H9 (cell line): ENCODE data around the gene ABHD11. TPM values are rescaled to one million over a fixed set of nuclear protein-coding genes. Genes with fewer than 3 reads are reported as not detected.

Source experiments
- DNase-seq: peaks from one replicate; pipeline ENCODE4 v3.0.0-alpha.2; 2017
- H2AFZ ChIP-seq: one replicate; pipeline ENCODE4 v1.6.1; 2013; ENCODE audit warnings: mild to moderate bottlenecking, low read length, control low read depth, moderate library complexity
- H2AK5ac ChIP-seq: 2 replicates; pipeline ENCODE4 v1.6.1; 2013; ENCODE audit warnings: low read length, control low read depth, mixed read lengths; ENCODE audit not compliant: insufficient read length
- H2BK120ac ChIP-seq: one replicate; pipeline ENCODE4 v1.6.1; 2013; ENCODE audit warnings: low read depth, mild to moderate bottlenecking, low read length, control low read depth, inconsistent platforms; ENCODE audit not compliant: poor library complexity, severe bottlenecking
- H2BK12ac ChIP-seq: 2 replicates; pipeline ENCODE4 v1.6.1; 2013; ENCODE audit warnings: low read length, control low read depth, mixed read lengths, low read depth; ENCODE audit not compliant: insufficient read length
- H2BK15ac ChIP-seq: 2 replicates; pipeline ENCODE4 v1.6.1; 2013; ENCODE audit warnings: low read depth, low read length, control low read depth
- H2BK20ac ChIP-seq: one replicate; pipeline ENCODE4 v1.6.1; 2013; ENCODE audit warnings: low read depth, mild to moderate bottlenecking, low read length, control low read depth, inconsistent platforms; ENCODE audit not compliant: poor library complexity, severe bottlenecking
- H2BK5ac ChIP-seq: 2 replicates; pipeline ENCODE4 v1.6.1; 2013; ENCODE audit warnings: low read length, control low read depth, mixed read lengths; ENCODE audit not compliant: insufficient read length
- H3K14ac ChIP-seq: 2 replicates; pipeline ENCODE4 v1.6.1; 2013; ENCODE audit warnings: low read length, control low read depth; ENCODE audit not compliant: insufficient read depth
- H3K18ac ChIP-seq: 2 replicates; pipeline ENCODE4 v1.6.1; 2013; ENCODE audit warnings: low read depth, mild to moderate bottlenecking, mixed read lengths, low read length, control low read depth; ENCODE audit not compliant: insufficient read length
- H3K23ac ChIP-seq: 2 replicates; pipeline ENCODE4 v1.6.1; 2013; ENCODE audit warnings: low read length, control low read depth, mixed read lengths, low read depth; ENCODE audit not compliant: insufficient read length
- H3K23me2 ChIP-seq: 2 replicates; pipeline ENCODE4 v1.6.1; 2013; ENCODE audit warnings: low read depth, mild to moderate bottlenecking, mixed read lengths, low read length, control low read depth; ENCODE audit not compliant: insufficient read length, poor library complexity, severe bottlenecking
- H3K27ac ChIP-seq: 2 replicates; pipeline ENCODE4 v1.5.1; 2013; ENCODE audit warnings: low read length, control low read depth, mixed read lengths, low read depth; ENCODE audit not compliant: insufficient read length
- H3K27me3 ChIP-seq: 2 replicates; pipeline ENCODE4 v1.6.1; 2013; ENCODE audit warnings: low read length, control low read depth, inconsistent platforms; ENCODE audit not compliant: insufficient read depth
- H3K4ac ChIP-seq: 2 replicates; pipeline ENCODE4 v1.6.1; 2013; ENCODE audit warnings: low read depth, mild to moderate bottlenecking, control low read depth, inconsistent platforms, low read length, moderate library complexity
- H3K4me1 ChIP-seq: 2 replicates; pipeline ENCODE4 v1.6.1; 2013; ENCODE audit warnings: low read length, control low read depth, inconsistent platforms; ENCODE audit not compliant: insufficient read depth
- H3K4me2 ChIP-seq: 2 replicates; pipeline ENCODE4 v1.6.1; 2013; ENCODE audit warnings: low read length, control low read depth, mixed read lengths; ENCODE audit not compliant: insufficient read length, insufficient read depth
- H3K56ac ChIP-seq: 2 replicates; pipeline ENCODE4 v1.6.1; 2013; ENCODE audit warnings: low read depth, mild to moderate bottlenecking, mixed read lengths, low read length, control low read depth; ENCODE audit not compliant: insufficient read length
- H3K79me1 ChIP-seq: 2 replicates; pipeline ENCODE4 v1.6.1; 2013; ENCODE audit warnings: low read depth, mild to moderate bottlenecking, moderate library complexity, low read length, control low read depth, inconsistent platforms; ENCODE audit not compliant: insufficient read depth, poor library complexity, severe bottlenecking
- H3K79me2 ChIP-seq: 2 replicates; pipeline ENCODE4 v1.6.1; 2013; ENCODE audit warnings: low read length, control low read depth, inconsistent platforms; ENCODE audit not compliant: insufficient read depth
- H3K9ac ChIP-seq: 2 replicates; pipeline ENCODE4 v1.6.1; 2013; ENCODE audit warnings: low read length, control low read depth, mixed read lengths; ENCODE audit not compliant: insufficient read length; ENCODE audit errors: extremely low read depth
- H3K9me3 ChIP-seq: one replicate; pipeline ENCODE4 v1.6.1; 2013; ENCODE audit warnings: low read depth, low read length, inconsistent platforms; ENCODE audit not compliant: control insufficient read depth
- H3T11ph ChIP-seq: one replicate; pipeline ENCODE4 v1.6.1; 2013; ENCODE audit warnings: mild to moderate bottlenecking, low read length, control low read depth, inconsistent platforms
- H4K20me1 ChIP-seq: one replicate; pipeline ENCODE4 v1.6.1; 2013; ENCODE audit not compliant: control insufficient read depth, insufficient read length, insufficient read depth
- H4K5ac ChIP-seq: 2 replicates; pipeline ENCODE4 v1.6.1; 2013; ENCODE audit warnings: low read depth, mild to moderate bottlenecking, mixed read lengths, low read length, control low read depth; ENCODE audit not compliant: insufficient read length
- H4K8ac ChIP-seq: replicated peaks from 2 replicates; pipeline ENCODE4 v1.6.1; 2013; ENCODE audit warnings: low read length, control low read depth, mixed read lengths, low read depth; ENCODE audit not compliant: insufficient read length
- H4K91ac ChIP-seq: 2 replicates; pipeline ENCODE4 v1.6.1; 2013; ENCODE audit warnings: low read depth, mild to moderate bottlenecking, moderate library complexity, mixed read lengths, low read length, control low read depth; ENCODE audit not compliant: insufficient read length
- H3K27ac Mint-ChIP-seq, 3 experiments: 2 replicates in 2 of 3; 3 replicates in 1 of 3; pipeline ENCODE4 v1.8.0; 2020 to 2021; ENCODE audit warnings: mixed read lengths in 3 of 3, mild to moderate bottlenecking in 1 of 3, moderate library complexity in 1 of 3
- H3K27me3 Mint-ChIP-seq: 2 replicates; pipeline ENCODE4 v1.8.0; 2021; ENCODE audit warnings: low read depth, mild to moderate bottlenecking, moderate library complexity, mixed read lengths
- H3K36me3 Mint-ChIP-seq, 3 experiments: 2 replicates in 2 of 3; 3 replicates in 1 of 3; pipeline ENCODE4 v1.8.0; 2020 to 2021; ENCODE audit warnings: low read depth in 3 of 3, mixed read lengths in 3 of 3; ENCODE audit not compliant: insufficient read depth in 1 of 3
- H3K4me1 Mint-ChIP-seq, 2 experiments: 2 replicates each; pipeline ENCODE4 v1.8.0; 2020; ENCODE audit warnings: mixed read lengths in 2 of 2
- H3K4me3 Mint-ChIP-seq, 2 experiments: 2 replicates in 1 of 2; 3 replicates in 1 of 2; pipeline ENCODE4 v1.8.0; 2020 to 2021; ENCODE audit warnings: mild to moderate bottlenecking in 2 of 2, mixed read lengths in 2 of 2, moderate library complexity in 1 of 2
- H3K9me3 Mint-ChIP-seq, 2 experiments: 2 replicates in 1 of 2; 3 replicates in 1 of 2; pipeline ENCODE4 v1.8.0; 2020; ENCODE audit warnings: mild to moderate bottlenecking in 2 of 2, mixed read lengths in 2 of 2, moderate library complexity in 1 of 2
- WGBS: extraction: QIAGEN DNeasy Blood & Tissue Kit; methylation state at CpG from one replicate; pipeline ENCODE4 v1.1.7; 2013; ENCODE audit warnings: missing lambda C conversion rate, low lambda C conversion rate, mixed read lengths; ENCODE audit not compliant: insufficient read length; ENCODE audit errors: extremely low coverage; 5-methylcytosine and 5-hydroxymethylcytosine counted together
- total RNA-seq: library from RNA; stranded (reverse); gene quantifications from 2 replicates; pipeline ENCODE4 v1.2.1, GENCODE V29; 2021
- TF ChIP-seq, protein P1 (sequence below): fragments of 200-600 bp; sonication (generic); conservative IDR thresholded peaks from 3 replicates; pipeline ENCODE4 v1.8.0; 2021; ENCODE audit warnings: antibody characterized with exemption, mild to moderate bottlenecking

ABHD11 gene
- total RNA-seq, 1 experiment from 2014 or later, result 34.4 TPM

DNA sequence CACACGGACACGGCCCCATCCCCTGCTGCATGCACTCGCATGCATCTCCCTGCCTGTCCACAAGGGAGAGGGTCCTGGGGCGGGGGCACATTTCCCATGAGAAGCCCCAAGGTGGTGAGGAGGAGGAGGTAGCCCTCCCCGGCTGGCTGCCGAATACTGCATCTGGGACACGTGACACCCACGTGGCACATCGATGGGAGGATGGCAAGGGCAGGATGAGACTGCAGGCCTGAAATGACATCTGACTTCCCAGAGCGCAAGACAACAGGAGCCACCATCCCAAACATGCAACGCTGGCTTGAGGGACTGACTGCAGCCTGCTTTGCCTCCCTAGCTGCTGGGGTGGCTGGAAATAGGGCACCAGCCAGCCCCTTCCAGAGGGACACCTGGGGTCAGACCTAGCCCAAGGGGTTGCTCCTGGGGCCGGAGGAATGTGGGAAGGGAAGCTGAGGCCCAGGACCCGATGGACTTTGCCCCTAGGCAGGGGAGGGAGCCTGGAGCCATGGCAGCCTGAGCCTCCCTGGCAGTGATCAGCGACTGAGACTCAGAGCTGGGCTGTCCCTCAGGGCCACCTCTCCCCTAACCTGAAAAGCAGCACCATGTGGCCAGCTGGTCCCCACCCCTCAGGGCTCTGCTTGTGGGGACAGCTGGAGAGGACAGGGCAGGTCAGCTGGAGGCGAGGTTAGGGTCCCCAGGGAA is 39.1 kb downstream of the ABHD11 start:
- H3K4me2 ChIP-seq, result no peak overlapping the region
- no peak overlapping the region for H3T11ph ChIP-seq
- H3K9ac ChIP-seq, result no peak overlapping the region
- H3K23me2 ChIP-seq, result peaks cover 2% of the 10 kb centered on the region
- H2AK5ac ChIP-seq, result no peak overlapping the region
- H3K14ac ChIP-seq, result no peak overlapping the region
- H4K5ac ChIP-seq, result no peak overlapping the region
- H3K4me1 ChIP-seq, result no peaks in the 10 kb centered on the region; the same call in 1 of the 2 replicates
- no peak overlapping the region for H4K8ac ChIP-seq
- no CpG with 5 or more reads among the region's 15 CpGs for WGBS
- H4K20me1 ChIP-seq, result no peaks in the 10 kb centered on the region
- H3K4ac ChIP-seq, result no peak overlapping the region
- H3K9me3 ChIP-seq, result no peaks in the 10 kb centered on the region
- no peak overlapping the region for H2AFZ ChIP-seq
- no peak overlapping the region for H3K23ac ChIP-seq
- H3K79me2 ChIP-seq, result no peaks in the 10 kb centered on the region
- H3K27ac Mint-ChIP-seq, result peak overlapping the region in 1 of 3 experiments; percentile 55; a peak in 2 of 7 replicates
- H2BK15ac ChIP-seq, result no peak overlapping the region
- H3K36me3 Mint-ChIP-seq, result peaks cover 35 to 65% (median 57%) of the 10 kb centered on the region in 3 experiments
- no peaks in the 10 kb centered on the region for H3K79me1 ChIP-seq
- H2BK5ac ChIP-seq, result no peak overlapping the region
- H3K4me1 Mint-ChIP-seq, result peaks cover 9 to 24% of the 10 kb centered on the region in 2 experiments
- H3K56ac ChIP-seq, result no peak overlapping the region
- no peak for DNase-seq
- H3K27me3 Mint-ChIP-seq, result no peaks in the 10 kb centered on the region; the same call in 1 of the 2 replicates
- TF ChIP-seq, protein P1, sequence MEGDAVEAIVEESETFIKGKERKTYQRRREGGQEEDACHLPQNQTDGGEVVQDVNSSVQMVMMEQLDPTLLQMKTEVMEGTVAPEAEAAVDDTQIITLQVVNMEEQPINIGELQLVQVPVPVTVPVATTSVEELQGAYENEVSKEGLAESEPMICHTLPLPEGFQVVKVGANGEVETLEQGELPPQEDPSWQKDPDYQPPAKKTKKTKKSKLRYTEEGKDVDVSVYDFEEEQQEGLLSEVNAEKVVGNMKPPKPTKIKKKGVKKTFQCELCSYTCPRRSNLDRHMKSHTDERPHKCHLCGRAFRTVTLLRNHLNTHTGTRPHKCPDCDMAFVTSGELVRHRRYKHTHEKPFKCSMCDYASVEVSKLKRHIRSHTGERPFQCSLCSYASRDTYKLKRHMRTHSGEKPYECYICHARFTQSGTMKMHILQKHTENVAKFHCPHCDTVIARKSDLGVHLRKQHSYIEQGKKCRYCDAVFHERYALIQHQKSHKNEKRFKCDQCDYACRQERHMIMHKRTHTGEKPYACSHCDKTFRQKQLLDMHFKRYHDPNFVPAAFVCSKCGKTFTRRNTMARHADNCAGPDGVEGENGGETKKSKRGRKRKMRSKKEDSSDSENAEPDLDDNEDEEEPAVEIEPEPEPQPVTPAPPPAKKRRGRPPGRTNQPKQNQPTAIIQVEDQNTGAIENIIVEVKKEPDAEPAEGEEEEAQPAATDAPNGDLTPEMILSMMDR, result no peak
- H2BK12ac ChIP-seq, result no peak overlapping the region
- no peak overlapping the region for H2BK20ac ChIP-seq
- H3K27ac ChIP-seq, result no peak overlapping the region
- H3K9me3 Mint-ChIP-seq, result no peaks in the 10 kb centered on the region
- peak overlapping the region in 1 of 2 experiments; percentile 46; a peak in 1 of 5 replicates for H3K4me3 Mint-ChIP-seq
- no peak overlapping the region for H4K91ac ChIP-seq
- no peaks in the 10 kb centered on the region for H3K27me3 ChIP-seq
- no peak overlapping the region for H3K18ac ChIP-seq
- H2BK120ac ChIP-seq, result no peak overlapping the region
